ENCODE data around the gene SPTLC2. TPM values are rescaled to one million over a fixed set of nuclear protein-coding genes. Genes with fewer than 3 reads are reported as not detected.

SPTLC2 gene
- total RNA-seq, 2 experiments from 2014 or later, result 23.6 to 23.9 TPM

GRCh38 chr14:77508249-77508648 lies 108.2 kb downstream of the SPTLC2 start:
- Mint-ChIP-seq H3K36me3 (peaks cover 38% of the 10 kb centered on the region), H3K4me3 (no peak overlapping the region), H3K9me3 (peaks cover 4% of the 10 kb centered on the region), H3K4me1 (ENCODE audit: low read depth) (no peaks in the 10 kb centered on the region), H3K27ac (no peak overlapping the region), H3K27me3 (no peaks in the 10 kb centered on the region)
- intact Hi-C loops (cut with micrococcal nuclease), result no loop called here
- CTCF ChIA-PET, result no interaction called here
- POLR2A ChIA-PET, result no interaction called here
- no peak for DNase-seq

GRCh38 chr14:77507762-77508161 lies 108.7 kb downstream of the SPTLC2 start:
- intact Hi-C loops (cut with micrococcal nuclease), result no loop called here

DNA sequence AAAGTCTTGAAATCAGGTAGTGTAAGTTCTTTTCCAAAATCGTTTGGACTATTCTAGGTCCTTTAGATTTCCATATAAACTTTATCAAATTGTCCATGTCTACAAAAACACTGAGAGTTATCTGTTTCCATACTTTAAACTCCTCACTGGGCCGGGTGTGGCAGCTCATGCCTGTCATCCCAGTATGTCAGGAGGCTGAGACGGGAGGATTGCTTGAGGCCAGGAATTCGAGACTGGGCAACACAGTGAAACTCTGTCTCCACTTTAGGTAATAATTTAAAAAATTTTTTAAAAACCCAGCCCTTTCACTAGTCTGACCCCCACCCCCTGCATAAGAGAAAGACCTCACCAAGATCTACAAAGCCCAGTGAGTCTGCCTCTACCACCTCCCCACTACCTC lies 111.4 kb downstream of the SPTLC2 start:
- ChIA-PET CTCF (no interaction called here), POLR2A (no interaction called here)
- no peak overlapping the region for H3K4me3 Mint-ChIP-seq
- DNase-seq, result no peak
- peaks cover 22% of the 10 kb centered on the region for H3K36me3 Mint-ChIP-seq
- H3K27ac Mint-ChIP-seq, result no peak overlapping the region
- H3K9me3 Mint-ChIP-seq, result peaks cover 8% of the 10 kb centered on the region
- no peaks in the 10 kb centered on the region for H3K4me1 Mint-ChIP-seq (ENCODE audit: low read depth)
- H3K27me3 Mint-ChIP-seq, result peaks cover 7% of the 10 kb centered on the region
- intact Hi-C loops (cut with micrococcal nuclease), result no loop called here

More at GRCh38 chr14:77507762-77508161, 108.7 kb downstream of the SPTLC2 start:
- Mint-ChIP-seq H3K4me1 (ENCODE audit: low read depth) (no peaks in the 10 kb centered on the region), H3K36me3 (peaks cover 39% of the 10 kb centered on the region), H3K9me3 (peaks cover 8% of the 10 kb centered on the region), H3K27ac (no peak overlapping the region), H3K4me3 (no peak overlapping the region), H3K27me3 (no peaks in the 10 kb centered on the region)
- CTCF ChIA-PET, result interaction anchor here (0.7 kb wide), 1 partner anchor 48 kb away, joined by 3 read pairs; no protein-coding TSS in a partner anchor
- POLR2A ChIA-PET, result interaction anchor here (0.6 kb wide), 1 partner anchor 11 kb away, joined by 3 read pairs; no protein-coding TSS in a partner anchor
- DNase-seq, result no peak

- Mint-ChIP-seq H3K4me1 (ENCODE audit: low read depth) (peaks cover 2% of the 10 kb centered on the region), H3K27me3 (peaks cover 16% of the 10 kb centered on the region), H3K36me3 (peaks cover 12% of the 10 kb centered on the region), H3K4me3 (no peak overlapping the region), H3K9me3 (peaks cover 8% of the 10 kb centered on the region), H3K27ac (no peak overlapping the region)
- CTCF ChIA-PET, result no interaction called here
- DNase-seq, result no peak
- intact Hi-C loops (cut with micrococcal nuclease), result no loop called here
- POLR2A ChIA-PET, result no interaction called here
Measured at GRCh38 chr14:77503138-77503537, 113.3 kb downstream of the SPTLC2 start.

DNA sequence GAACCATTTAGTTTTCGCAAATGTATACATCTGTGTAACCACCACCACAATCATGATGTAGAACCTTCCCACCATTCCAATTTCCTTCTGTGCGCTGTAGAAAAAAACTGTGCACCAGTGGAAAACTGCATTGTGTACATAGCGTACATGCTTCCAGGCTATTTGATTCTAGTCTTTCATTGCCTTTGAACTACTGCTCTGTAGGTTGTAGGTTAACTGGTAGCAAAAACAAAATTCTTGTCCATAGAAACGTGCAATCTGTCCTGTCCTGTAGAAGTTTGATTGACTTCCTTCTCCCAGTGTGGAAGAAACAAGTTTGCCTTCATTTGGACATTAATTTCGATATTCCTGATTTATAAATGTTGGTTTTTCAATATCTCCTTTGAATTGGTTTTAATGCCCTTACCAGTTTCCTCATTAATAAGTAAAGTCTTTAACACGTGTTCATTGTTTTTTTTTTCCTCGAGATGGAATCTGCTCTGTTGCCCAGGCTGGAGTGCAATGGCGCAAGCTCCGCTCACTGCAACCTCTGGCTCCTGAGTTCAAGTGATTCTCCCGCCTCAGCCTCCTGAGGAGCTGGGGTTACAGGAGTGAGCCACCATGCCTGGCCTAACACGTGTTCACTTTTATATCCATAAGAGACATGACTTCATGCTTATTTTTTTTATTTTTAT lies 114.2 kb downstream of the SPTLC2 start:
- no peak for DNase-seq
- CTCF ChIA-PET, result no interaction called here
- peaks cover 21% of the 10 kb centered on the region for H3K27me3 Mint-ChIP-seq
- H3K4me3 Mint-ChIP-seq, result no peak overlapping the region
- peaks cover 6% of the 10 kb centered on the region for H3K4me1 Mint-ChIP-seq (ENCODE audit: low read depth)
- H3K36me3 Mint-ChIP-seq, result peaks cover 4% of the 10 kb centered on the region
- POLR2A ChIA-PET, result no interaction called here
- no peak overlapping the region for H3K27ac Mint-ChIP-seq
- intact Hi-C loops (cut with micrococcal nuclease), result no loop called here
- H3K9me3 Mint-ChIP-seq, result peaks cover 8% of the 10 kb centered on the region

DNA sequence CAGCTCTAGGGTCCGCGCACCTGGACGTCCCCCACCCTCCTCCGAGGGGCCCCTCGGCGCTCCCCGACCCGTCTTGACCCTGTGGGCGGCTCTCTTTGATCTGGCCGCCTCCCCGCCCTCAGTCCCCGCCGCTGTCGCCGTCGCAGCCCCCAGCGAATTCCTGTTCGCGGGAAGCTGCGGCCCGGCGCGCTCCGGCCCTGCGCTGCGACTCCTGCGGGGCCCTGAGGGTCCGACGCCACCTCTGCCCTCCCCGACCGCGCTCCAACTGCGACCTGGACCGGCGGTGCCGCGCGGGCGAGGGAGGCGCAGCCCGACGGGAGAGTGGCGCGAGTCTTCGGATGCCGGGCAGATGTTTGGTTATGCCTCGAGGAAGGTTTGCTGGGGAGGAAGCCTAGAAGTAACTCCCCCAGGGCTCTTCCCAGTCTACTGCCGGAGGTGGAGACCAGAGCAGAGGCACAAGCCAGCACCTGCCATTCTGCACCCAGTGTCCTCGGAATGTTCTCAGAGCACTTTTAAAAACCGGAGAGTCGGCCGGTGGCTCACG lies 117.4 kb downstream of the SPTLC2 start:
- Mint-ChIP-seq H3K9me3 (peaks cover 6% of the 10 kb centered on the region), H3K27ac (no peak overlapping the region), H3K4me1 (ENCODE audit: low read depth) (peaks cover 6% of the 10 kb centered on the region), H3K27me3 (peaks cover 29% of the 10 kb centered on the region), H3K4me3 (peak overlapping the region; percentile 39), H3K36me3 (peaks cover 3% of the 10 kb centered on the region)
- DNase-seq, result no peak
- ChIA-PET POLR2A (no interaction called here), CTCF (no interaction called here)
- intact Hi-C loops (cut with micrococcal nuclease), result no loop called here

GRCh38 chr14:77498120-77498979 lies 118.1 kb downstream of the SPTLC2 start, which contains the start of gene ISM2:
Gene ISM2 (minus strand): TSS chr14:77498816. CDS start chr14:77498793, 23 bp downstream.
- peaks cover 29% of the 10 kb centered on the region for H3K27me3 Mint-ChIP-seq
- peaks cover 6% of the 10 kb centered on the region for H3K4me1 Mint-ChIP-seq (ENCODE audit: low read depth)
- H3K36me3 Mint-ChIP-seq, result peaks cover 2% of the 10 kb centered on the region
- ChIA-PET POLR2A (no interaction called here), CTCF (no interaction called here)
- peaks cover 5% of the 10 kb centered on the region for H3K9me3 Mint-ChIP-seq
- peak within 1 kb of the TSS; percentile 56 for H3K4me3 Mint-ChIP-seq
- DNase-seq, result peak; percentile 52
- no peak within 1 kb of the TSS for H3K27ac Mint-ChIP-seq
- intact Hi-C loops (cut with micrococcal nuclease), result no loop called here

DNA sequence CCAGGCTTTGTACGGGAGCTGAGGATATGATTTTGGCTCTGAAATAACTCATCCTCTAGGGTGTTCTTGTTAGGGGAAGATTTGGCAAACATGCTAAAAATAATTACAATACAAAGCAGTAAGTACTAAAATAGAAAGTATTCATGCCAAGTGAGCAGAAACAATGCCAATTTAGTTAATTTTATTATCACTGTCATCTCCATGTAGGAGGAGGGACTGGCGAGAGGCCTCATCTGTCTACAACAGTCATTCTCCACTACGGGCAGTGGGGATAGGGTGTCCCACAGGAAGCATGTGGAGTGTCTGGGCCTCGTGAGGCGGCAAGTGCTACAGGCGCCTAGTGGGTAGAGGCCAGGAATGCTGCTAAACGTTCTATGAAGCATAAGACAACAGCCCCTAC lies 121.1 kb downstream of the SPTLC2 start:
- peaks cover 6% of the 10 kb centered on the region for H3K4me1 Mint-ChIP-seq (ENCODE audit: low read depth)
- H3K27ac Mint-ChIP-seq, result no peak overlapping the region
- H3K9me3 Mint-ChIP-seq, result no peaks in the 10 kb centered on the region
- no peaks in the 10 kb centered on the region for H3K36me3 Mint-ChIP-seq
- no peak overlapping the region for H3K4me3 Mint-ChIP-seq
- POLR2A ChIA-PET, result no interaction called here
- intact Hi-C loops (cut with micrococcal nuclease), result no loop called here
- CTCF ChIA-PET, result no interaction called here
- no peak for DNase-seq
- peaks cover 25% of the 10 kb centered on the region for H3K27me3 Mint-ChIP-seq

DNA sequence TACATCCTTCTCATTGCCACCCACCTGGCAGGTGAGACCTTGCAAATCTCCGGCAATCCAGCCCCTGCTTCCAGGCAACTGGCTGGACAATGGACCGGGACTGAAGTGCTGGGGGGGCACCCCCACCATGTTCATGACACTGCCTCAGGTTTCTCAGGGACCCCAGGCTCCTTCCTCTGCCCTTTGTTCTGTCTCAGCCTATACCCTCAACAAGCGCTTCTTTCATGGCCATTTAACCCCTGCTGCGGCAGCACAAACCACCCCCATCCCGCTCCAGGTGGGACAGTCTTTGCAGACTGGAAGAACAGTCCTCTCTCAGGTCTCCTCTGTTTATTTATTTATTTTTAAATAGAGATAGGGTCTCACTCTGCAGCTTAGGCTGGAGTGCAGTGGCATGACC lies 125.4 kb downstream of the SPTLC2 start:
- POLR2A ChIA-PET, result no interaction called here
- Mint-ChIP-seq H3K4me1 (ENCODE audit: low read depth) (no peaks in the 10 kb centered on the region), H3K27ac (no peak overlapping the region), H3K27me3 (peaks cover 4% of the 10 kb centered on the region), H3K4me3 (no peak overlapping the region), H3K36me3 (no peaks in the 10 kb centered on the region), H3K9me3 (no peaks in the 10 kb centered on the region)
- CTCF ChIA-PET, result no interaction called here
- no peak for DNase-seq
- intact Hi-C loops (cut with micrococcal nuclease), result no loop called here

GRCh38 chr14:77490347-77490986 lies 126.0 kb downstream of the SPTLC2 start:
- no peak for DNase-seq
- Mint-ChIP-seq H3K36me3 (no peaks in the 10 kb centered on the region), H3K9me3 (no peaks in the 10 kb centered on the region), H3K4me1 (ENCODE audit: low read depth) (no peaks in the 10 kb centered on the region), H3K4me3 (no peak overlapping the region), H3K27ac (no peak overlapping the region), H3K27me3 (no peaks in the 10 kb centered on the region)
- POLR2A ChIA-PET, result no interaction called here
- intact Hi-C loops (cut with micrococcal nuclease), result no loop called here
- CTCF ChIA-PET, result no interaction called here

DNA sequence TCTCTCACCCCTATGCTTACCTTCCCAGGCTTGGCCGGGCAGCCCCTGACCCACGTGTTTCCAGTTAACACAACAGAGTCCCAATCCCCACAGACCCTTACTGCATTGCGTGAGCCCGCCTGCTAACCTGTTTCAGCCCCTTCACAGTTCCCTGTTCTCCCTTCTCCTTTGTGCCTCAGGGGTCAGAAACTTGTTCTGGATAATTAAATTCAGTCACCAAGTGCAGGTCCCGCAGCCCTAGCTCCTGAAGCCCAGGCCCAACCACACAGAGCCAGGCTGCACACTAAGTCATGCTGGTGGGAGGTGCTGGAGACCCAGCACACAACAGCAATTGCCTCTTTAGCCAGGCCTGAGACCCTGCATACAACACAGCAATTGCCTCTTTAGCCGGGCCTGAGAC lies 127.4 kb downstream of the SPTLC2 start:
- H3K27ac Mint-ChIP-seq, result no peak overlapping the region
- no peaks in the 10 kb centered on the region for H3K9me3 Mint-ChIP-seq
- H3K36me3 Mint-ChIP-seq, result no peaks in the 10 kb centered on the region
- CTCF ChIA-PET, result no interaction called here
- intact Hi-C loops (cut with micrococcal nuclease), result no loop called here
- POLR2A ChIA-PET, result no interaction called here
- H3K4me1 Mint-ChIP-seq (ENCODE audit: low read depth), result no peaks in the 10 kb centered on the region
- DNase-seq, result no peak
- no peaks in the 10 kb centered on the region for H3K27me3 Mint-ChIP-seq
- no peak overlapping the region for H3K4me3 Mint-ChIP-seq

- no peak for DNase-seq
- no peaks in the 10 kb centered on the region for H3K4me1 Mint-ChIP-seq (ENCODE audit: low read depth)
- ChIA-PET CTCF (no interaction called here), POLR2A (no interaction called here)
- H3K27ac Mint-ChIP-seq, result no peak overlapping the region
- intact Hi-C loops (cut with micrococcal nuclease), result no loop called here
- no peaks in the 10 kb centered on the region for H3K27me3 Mint-ChIP-seq
- no peak overlapping the region for H3K4me3 Mint-ChIP-seq
- H3K9me3 Mint-ChIP-seq, result no peaks in the 10 kb centered on the region
- H3K36me3 Mint-ChIP-seq, result no peaks in the 10 kb centered on the region
Measured at GRCh38 chr14:77488558-77488957, 127.9 kb downstream of the SPTLC2 start.
